MG63 (cell line): ENCODE results near the gene SPNS2. TPM values are rescaled to one million over a fixed set of nuclear protein-coding genes. Genes with fewer than 3 reads are reported as not detected.
"Not testable (repeated sequence)": the region's sequence is repeated elsewhere in the genome, so short reads cannot be mapped to it uniquely, and the experiment has no call there.

Experiments
- DNase-seq: peaks from one replicate; pipeline ENCODE4 v3.0.0-alpha.2; 2020
- H3K27me3 ChIP-seq: fragments of 250-450 bp; sonication (Bioruptor Pico); 2 replicates; pipeline ENCODE4 v1.5.1; 2020; ENCODE audit warnings: mild to moderate bottlenecking, moderate library complexity
- H3K36me3 ChIP-seq: fragments of 250-450 bp; sonication (Bioruptor Pico); 2 replicates; pipeline ENCODE4 v1.5.1; 2020; ENCODE audit warnings: mild to moderate bottlenecking, moderate library complexity
- H3K4me3 ChIP-seq: fragments of 250-450 bp; sonication (Bioruptor Pico); 2 replicates; pipeline ENCODE4 v1.5.1; 2020; ENCODE audit warnings: mild to moderate bottlenecking, moderate library complexity
- H3K9me3 ChIP-seq: fragments of 250-450 bp; sonication (Bioruptor Pico); 2 replicates; pipeline ENCODE4 v1.5.1; 2020; ENCODE audit warnings: mild to moderate bottlenecking, moderate library complexity
- total RNA-seq: library from RNA; depleted of rRNA; stranded (reverse); fragments of >200 nt; shearing (Covaris generic); gene quantifications from 2 replicates; pipeline ENCODE4 v1.2.3, GENCODE V29; 2014; ENCODE audit warnings: low replicate concordance

Gene SPNS2
- total RNA-seq, 1 experiment from 2014 or later = 4.2 TPM

- Histone ChIP-seq H3K4me3 (no peak overlapping the region), H3K9me3 (no peaks in the 10 kb centered on the region), H3K36me3 (no peaks in the 10 kb centered on the region), H3K27me3 (no peaks in the 10 kb centered on the region)
- no peak for DNase-seq
These were observed 78.8 kb downstream of the SPNS2 start for GRCh38 chr17:4577386-4577993.

- H3K27me3 ChIP-seq = not testable (repeated sequence)
These were observed 79.7 kb downstream of the SPNS2 start for GRCh38 chr17:4578349-4578748.

GRCh38 chr17:4579678-4580077 lies 81.0 kb downstream of the SPNS2 start:
- peaks cover 11% of the 10 kb centered on the region; the same call in 1 of the 2 replicates for H3K27me3 ChIP-seq
- no peak overlapping the region for H3K4me3 ChIP-seq
- H3K36me3 ChIP-seq = no peaks in the 10 kb centered on the region
- no peak for DNase-seq
- H3K9me3 ChIP-seq = no peaks in the 10 kb centered on the region

More at GRCh38 chr17:4578349-4578748, 79.7 kb downstream of the SPNS2 start:
- not testable (repeated sequence) for H3K9me3 ChIP-seq, H3K4me3 ChIP-seq, H3K36me3 ChIP-seq, DNase-seq

- Histone ChIP-seq H3K27me3 (peaks cover 11% of the 10 kb centered on the region; the same call in 1 of the 2 replicates), H3K4me3 (no peak overlapping the region), H3K36me3 (no peaks in the 10 kb centered on the region), H3K9me3 (no peaks in the 10 kb centered on the region)
- DNase-seq = no peak
These were observed 81.6 kb downstream of the SPNS2 start for GRCh38 chr17:4580291-4580690.

GRCh38 chr17:4582101-4582501 lies 83.4 kb downstream of the SPNS2 start:
- H3K4me3 ChIP-seq = no peak overlapping the region
- no peaks in the 10 kb centered on the region for H3K36me3 ChIP-seq
- H3K27me3 ChIP-seq = peaks cover 11% of the 10 kb centered on the region; the same call in 1 of the 2 replicates
- DNase-seq = no peak
- H3K9me3 ChIP-seq = no peaks in the 10 kb centered on the region

- DNase-seq = no peak
- Histone ChIP-seq H3K36me3 (no peaks in the 10 kb centered on the region), H3K4me3 (no peak overlapping the region), H3K27me3 (peaks cover 11% of the 10 kb centered on the region; the same call in 1 of the 2 replicates), H3K9me3 (no peaks in the 10 kb centered on the region)
These were observed 84.0 kb downstream of the SPNS2 start for GRCh38 chr17:4582691-4583090.

- H3K36me3 ChIP-seq = no peaks in the 10 kb centered on the region
- H3K27me3 ChIP-seq = peaks cover 11% of the 10 kb centered on the region; the same call in 1 of the 2 replicates
- no peak overlapping the region for H3K4me3 ChIP-seq
- no peaks in the 10 kb centered on the region for H3K9me3 ChIP-seq
- no peak for DNase-seq
These were observed 84.5 kb downstream of the SPNS2 start for GRCh38 chr17:4583206-4583605.

GRCh38 chr17:4583782-4584100 lies 85.1 kb downstream of the SPNS2 start:
- no peaks in the 10 kb centered on the region for H3K9me3 ChIP-seq
- no peak for DNase-seq
- H3K27me3 ChIP-seq = peaks cover 11% of the 10 kb centered on the region; the same call in 1 of the 2 replicates
- no peak overlapping the region for H3K4me3 ChIP-seq
- no peaks in the 10 kb centered on the region for H3K36me3 ChIP-seq

GRCh38 chr17:4584101-4584916 lies 85.6 kb downstream of the SPNS2 start, which contains the start of gene SMTNL2:
Gene SMTNL2, plus strand, starts transcription at chr17:4584529. Its CDS starts 77 bp downstream, at chr17:4584606.
- Histone ChIP-seq H3K4me3 (peak within 1 kb of the TSS; percentile 12; the same call in 1 of the 2 replicates), H3K27me3 (peaks cover 11% of the 10 kb centered on the region; the same call in 1 of the 2 replicates)

GRCh38 chr17:4584917-4585637 lies 86.4 kb downstream of the SPNS2 start:
- no peak for DNase-seq
- no peak overlapping the region for H3K4me3 ChIP-seq
- peaks cover 11% of the 10 kb centered on the region; the same call in 1 of the 2 replicates for H3K27me3 ChIP-seq
- H3K36me3 ChIP-seq = no peaks in the 10 kb centered on the region
- no peaks in the 10 kb centered on the region for H3K9me3 ChIP-seq

More at GRCh38 chr17:4584101-4584916, 85.6 kb downstream of the SPNS2 start, which contains the start of gene SMTNL2:
- H3K36me3 ChIP-seq = no peaks in the 10 kb centered on the region
- no peak for DNase-seq
- no peaks in the 10 kb centered on the region for H3K9me3 ChIP-seq

GRCh38 chr17:4585638-4585994 lies 86.9 kb downstream of the SPNS2 start:
- Histone ChIP-seq H3K9me3 (no peaks in the 10 kb centered on the region), H3K4me3 (no peak overlapping the region), H3K36me3 (no peaks in the 10 kb centered on the region), H3K27me3 (peaks cover 11% of the 10 kb centered on the region; the same call in 1 of the 2 replicates)
- DNase-seq = no peak

GRCh38 chr17:4586043-4586442 lies 87.4 kb downstream of the SPNS2 start:
- Histone ChIP-seq H3K27me3 (peaks cover 11% of the 10 kb centered on the region; the same call in 1 of the 2 replicates), H3K4me3 (no peak overlapping the region), H3K36me3 (no peaks in the 10 kb centered on the region), H3K9me3 (no peaks in the 10 kb centered on the region)
- DNase-seq = no peak

GRCh38 chr17:4587195-4587594 lies 88.5 kb downstream of the SPNS2 start:
- no peak for DNase-seq
- H3K27me3 ChIP-seq = peaks cover 11% of the 10 kb centered on the region; the same call in 1 of the 2 replicates
- no peaks in the 10 kb centered on the region for H3K36me3 ChIP-seq
- H3K4me3 ChIP-seq = no peak overlapping the region
- no peaks in the 10 kb centered on the region for H3K9me3 ChIP-seq

GRCh38 chr17:4587803-4588202 lies 89.1 kb downstream of the SPNS2 start:
- Histone ChIP-seq H3K27me3 (peaks cover 11% of the 10 kb centered on the region; the same call in 1 of the 2 replicates), H3K36me3 (no peaks in the 10 kb centered on the region), H3K4me3 (no peak overlapping the region), H3K9me3 (no peaks in the 10 kb centered on the region)
- DNase-seq = no peak

- no peaks in the 10 kb centered on the region for H3K9me3 ChIP-seq
- H3K4me3 ChIP-seq = no peak overlapping the region
- H3K36me3 ChIP-seq = no peaks in the 10 kb centered on the region
- peaks cover 9% of the 10 kb centered on the region; the same call in 1 of the 2 replicates for H3K27me3 ChIP-seq
- no peak for DNase-seq
These were observed 89.7 kb downstream of the SPNS2 start for GRCh38 chr17:4588391-4588790.
